Stimulated activated CD4-positive, alpha-beta T cell treated with anti-CD3 and anti-CD28 coated beads, Interleukin-12 subunit alpha, Interleukin-12 subunit beta, amount 100 ng/mL, for 48 hours (primary cell): ENCODE measurements around the gene LDLRAD4.

ENCODE experiments used
- DNase-seq, 3 donors: peaks; one replicate each; pipeline ENCODE4 v3.0.0-alpha.2; 2020; ENCODE audit warnings: low read depth in 2 of 3, low spot score in 1 of 3

The LDLRAD4 gene

DNA sequence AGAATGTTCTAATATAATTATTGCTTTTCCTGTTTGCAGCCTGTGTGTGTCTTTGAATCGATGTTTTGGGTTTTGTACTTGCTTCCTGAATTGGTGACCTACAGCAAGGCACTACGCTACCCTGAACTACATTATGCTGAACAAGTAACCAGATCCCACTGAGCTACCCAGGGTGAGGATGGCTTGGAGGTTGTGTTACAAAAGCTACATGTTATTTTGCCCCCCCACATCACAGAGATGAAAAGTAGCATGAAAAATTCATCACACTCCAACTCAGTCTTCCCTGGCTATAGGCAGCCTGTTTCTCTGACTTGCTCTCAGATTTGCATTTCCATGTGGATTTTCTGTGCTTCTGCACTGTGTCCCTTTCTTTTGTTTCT lies 162.1 kb downstream of the LDLRAD4 start:
- no peak for DNase-seq

DNA sequence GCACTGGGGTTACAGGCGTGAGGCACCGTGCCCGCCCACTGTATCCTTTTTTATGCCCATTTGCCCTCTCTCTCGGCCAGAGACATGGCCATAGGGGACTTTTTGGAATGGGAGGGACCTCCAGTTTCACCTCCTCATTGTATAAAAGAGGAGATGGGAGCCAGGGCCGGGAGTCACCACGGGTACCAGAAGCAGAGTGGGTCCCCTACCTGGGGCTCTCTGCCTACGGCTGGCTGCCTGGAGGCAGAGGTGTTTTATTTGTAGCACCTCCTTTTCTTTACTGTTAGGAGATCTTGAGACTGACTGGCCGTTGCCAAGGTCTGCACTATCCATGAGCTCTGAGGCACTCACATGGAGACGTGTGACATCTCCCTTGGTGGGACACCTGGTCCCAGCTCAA lies 162.8 kb downstream of the LDLRAD4 start:
- DNase-seq = no peak

DNA sequence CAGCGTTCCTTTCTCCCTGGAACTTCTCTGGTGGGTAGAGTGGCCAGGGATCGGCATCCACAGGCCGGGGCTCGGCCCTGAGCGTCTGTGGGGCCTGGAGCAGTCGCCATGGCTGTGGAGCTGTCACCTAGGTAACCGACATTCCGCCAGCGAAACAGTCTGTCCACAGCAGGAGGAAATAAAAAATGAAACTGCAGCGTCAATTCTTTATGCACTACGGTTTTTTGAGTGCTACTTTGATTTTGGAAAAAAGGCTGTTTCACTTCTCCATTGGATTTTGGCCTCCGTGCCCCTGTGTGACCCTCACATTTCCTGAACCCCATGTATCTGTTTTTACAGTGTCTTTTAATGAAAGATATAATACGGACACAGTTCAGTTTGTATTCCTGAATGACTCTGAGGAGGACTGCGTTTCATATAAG lies 163.4 kb downstream of the LDLRAD4 start:
- peak in 1 of 3 donors; percentile 38 for DNase-seq

DNA sequence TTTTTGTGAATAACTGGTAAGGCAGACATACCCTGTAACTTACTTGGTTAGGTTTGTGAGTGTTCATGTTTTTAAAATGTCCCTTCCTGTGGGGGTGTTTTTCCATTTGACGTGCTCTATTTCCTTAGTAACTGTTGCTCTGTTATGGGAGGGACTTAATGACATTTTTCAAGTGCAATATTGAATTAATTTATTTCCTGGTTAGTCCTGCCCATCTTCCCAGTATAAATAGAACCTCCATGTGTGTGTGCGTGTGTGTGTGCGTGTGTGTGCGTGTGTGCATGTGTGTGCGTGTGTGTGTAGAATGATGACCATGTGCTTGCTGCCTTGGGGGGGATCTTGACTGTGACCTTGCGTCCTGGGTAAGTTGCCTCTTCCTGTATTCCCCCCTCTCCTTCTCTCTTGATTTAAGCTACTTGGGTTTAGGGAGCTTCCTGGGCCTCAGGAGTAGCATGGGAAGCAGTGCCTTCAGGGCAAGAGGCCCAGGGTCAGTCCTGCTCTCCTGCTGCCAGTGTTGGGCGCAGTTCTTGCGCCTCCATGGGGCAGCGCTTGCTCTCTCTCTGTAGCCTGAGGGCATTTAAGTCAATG lies 163.9 kb downstream of the LDLRAD4 start:
- DNase-seq = no peak

DNA sequence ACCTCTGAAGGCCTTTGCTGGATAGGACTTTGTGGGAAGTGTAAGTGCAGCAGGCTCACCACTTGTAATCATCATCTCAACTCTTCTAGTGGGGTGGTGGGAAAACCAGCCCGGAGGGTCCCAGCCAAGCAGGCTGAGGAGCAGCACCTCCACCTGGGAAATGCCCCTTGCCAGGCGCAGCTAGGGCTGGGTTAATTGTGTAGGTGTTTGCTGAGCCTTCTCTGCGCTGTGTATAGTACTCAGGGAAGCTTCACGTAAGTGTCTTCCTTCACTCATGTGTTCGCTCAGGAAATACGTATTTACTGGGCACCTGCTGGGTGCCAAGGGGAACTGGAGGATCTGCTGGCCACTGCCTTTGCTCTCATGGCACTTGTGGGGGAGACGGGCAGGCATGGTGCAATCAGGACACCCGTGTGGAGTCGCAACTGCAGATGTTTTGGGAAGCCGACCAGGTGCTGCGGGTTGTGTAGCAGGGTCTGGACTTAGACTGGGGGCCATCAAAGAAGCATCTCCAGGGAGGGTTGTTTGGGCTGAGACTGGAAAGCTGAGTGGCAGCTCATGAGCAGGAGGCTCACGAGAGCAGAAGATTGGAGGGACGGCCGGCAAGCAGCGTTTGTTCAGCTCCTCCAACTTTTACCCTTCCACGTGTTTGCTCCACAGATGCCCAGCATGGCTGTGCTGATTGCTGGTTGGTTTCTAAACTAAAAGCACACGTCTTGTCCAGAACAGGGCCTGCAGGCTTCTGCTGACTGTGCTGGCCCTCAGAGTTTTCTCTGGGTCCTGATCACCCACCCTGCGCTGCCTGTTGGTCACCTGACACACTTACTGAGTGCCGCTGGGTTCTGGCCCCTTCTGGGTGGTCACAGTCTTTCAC lies 164.6 kb downstream of the LDLRAD4 start:
- DNase-seq = no peak

DNA sequence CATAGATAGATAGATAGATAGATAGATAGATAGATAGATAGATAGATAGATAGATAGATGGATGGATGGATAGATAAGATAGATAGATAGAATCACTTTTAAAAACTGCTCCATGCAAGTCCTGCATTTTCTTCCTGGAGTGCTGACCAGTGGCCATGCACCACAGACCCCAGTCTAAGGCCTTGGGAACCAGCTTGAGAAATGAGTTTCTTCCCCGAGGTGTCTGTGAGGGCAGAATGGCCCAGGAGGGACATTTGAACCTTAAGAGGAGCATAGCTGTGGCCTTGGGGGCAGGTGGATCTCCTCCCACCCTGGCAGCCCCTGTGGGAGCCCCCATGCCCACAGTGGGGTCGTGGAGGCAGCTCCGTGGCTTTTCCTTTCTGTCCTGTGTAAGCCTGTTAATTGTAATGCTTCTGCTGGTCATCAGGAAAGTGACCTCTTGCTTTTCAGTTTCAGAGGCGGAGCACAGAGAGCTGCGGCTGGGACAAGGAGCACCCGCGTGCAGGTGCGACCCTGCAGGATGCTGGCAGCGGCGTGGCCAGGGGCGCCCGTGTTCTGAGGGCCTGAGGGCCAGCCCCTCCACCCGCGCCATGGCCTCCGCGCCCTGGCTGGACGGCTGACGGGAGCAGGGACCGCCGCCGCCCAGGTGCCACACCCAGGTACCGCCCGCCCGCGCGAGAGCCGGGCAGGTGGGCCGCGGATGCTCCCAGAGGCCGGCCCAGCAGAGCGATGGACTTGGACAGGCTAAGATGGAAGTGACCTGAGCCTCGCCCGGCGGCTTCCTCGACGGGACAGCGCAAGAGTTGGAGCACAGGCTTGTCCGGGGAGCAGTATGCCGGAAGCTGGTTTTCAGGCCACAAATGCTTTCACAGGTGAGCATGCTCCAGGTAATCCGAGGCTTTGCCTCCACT lies 168.6 kb downstream of the LDLRAD4 start:
- no peak for DNase-seq

DNA sequence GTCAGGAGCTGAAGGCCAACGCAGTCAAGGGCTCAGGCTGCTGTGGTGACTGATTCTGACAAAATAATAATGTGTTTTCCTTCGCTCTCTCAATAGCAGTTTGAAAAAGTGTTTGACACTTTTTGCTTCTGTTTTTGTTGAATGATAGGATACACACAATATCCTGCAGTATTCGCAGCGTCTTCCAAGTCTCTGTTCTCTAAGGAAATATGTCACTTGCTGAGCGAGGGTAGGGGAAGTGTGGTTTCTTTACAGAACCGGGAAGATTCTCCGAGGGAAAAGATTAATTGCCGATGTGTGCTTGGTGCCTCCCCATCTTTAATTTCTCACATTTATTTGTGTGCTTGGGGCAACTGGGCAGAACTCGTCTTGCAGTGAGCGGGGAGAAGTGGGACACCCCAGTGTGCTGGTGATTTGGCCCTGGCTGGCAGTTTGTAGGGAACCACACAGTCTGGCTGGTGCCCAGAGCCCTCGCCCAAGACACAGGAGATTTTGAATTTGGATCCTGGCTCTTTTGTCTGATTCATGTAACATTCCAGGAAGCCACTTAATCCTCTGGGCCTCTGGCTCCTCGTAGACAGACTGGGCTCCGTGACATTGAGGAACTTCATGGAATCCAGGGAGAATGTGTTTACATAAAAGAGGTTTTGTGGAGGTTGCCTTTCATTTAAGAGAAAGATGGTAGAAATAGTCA lies 169.4 kb downstream of the LDLRAD4 start:
- DNase-seq = no peak

DNA sequence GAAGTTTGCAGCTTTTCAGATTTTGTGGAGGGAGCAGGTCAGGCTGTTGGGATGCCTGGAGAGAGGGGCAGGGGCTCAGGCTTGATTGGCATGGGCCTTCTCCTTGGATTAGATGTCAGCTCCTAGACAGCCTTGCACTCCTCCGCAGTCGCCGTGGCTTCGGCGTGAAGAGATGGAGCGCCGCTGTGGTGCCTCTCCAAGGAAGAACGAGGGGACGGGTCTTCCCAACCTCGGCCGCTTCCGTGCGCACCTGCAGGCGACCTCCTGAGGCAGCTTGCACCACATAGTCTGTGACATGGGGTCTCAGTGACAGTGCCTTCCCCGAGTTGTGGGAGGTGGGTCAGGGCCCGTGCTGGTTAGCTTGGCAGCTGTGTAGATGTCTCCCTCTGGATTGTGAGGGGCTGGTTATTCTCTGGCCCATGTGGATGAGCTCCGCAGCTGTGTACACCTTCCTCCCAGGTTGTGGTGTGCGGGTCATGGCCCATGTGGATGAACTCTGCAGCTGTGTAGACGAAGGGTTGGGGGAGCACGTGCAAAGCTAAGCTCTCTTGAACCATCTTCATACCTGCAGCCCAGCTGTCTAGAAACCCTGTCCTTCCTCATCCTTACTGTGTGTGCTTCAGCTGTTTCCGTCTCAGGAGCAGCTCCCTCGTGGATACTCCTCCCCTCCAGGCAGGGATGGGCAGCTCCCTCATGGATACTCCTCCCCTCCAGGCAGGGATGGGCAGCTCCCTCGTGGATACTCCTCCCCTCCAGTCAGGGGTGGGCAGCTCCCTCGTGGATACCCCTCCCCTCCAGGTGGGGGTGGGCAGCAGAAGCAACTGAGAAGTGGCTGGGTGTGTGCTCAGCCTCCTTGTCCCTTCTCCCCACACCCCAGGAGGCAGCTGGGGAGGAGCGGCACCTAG lies 170.3 kb downstream of the LDLRAD4 start:
- DNase-seq = no peak

DNA sequence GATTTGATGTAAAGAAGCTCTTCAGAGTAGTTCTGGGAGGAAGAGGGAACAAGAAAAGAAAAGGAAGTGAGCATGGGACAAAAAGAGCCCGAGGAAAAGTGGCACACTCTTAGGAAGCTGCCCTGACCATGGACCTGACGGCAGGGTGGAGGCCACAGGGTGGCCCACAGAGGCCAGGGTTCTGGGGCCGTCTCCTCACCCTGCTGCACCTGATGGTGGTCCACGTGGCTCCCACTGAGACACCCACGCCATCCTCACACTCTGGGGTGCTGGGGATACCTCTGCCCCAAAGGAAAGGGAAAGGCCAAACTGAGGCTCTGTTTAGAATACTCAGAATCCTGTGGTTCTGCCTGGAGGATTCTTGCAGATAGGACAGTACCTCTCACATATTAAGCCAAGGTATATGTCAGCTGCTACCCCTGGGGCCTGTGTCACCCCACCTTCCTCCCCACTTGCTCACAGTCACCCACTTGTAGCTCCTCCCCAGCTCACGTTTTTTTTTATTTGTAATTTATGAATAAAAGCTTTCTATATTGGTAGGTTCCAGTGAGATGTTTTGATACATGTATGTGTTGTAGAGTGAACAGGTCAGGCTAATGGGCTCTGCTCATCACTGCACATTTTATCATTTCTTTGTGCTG lies 171.1 kb downstream of the LDLRAD4 start:
- no peak for DNase-seq

DNA sequence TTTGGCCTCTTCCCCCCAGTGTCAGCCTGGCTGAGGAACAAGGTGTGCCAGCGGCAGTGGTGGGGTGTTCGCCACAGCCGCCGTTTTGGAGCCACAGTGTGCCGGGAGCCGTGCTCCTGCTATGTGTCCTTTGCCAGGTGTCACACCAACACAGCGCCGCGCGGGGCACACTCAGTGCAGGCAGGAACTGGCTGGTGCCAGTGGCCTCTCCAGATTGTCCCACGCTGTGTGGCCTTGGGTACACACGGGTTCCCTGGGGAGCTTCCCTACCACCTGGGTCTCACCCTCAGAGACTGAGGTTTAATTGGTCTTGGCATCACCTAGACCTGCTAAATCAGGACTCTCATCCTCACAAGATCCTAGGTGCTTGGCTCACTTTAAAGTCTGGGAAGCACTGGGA lies 171.6 kb downstream of the LDLRAD4 start:
- DNase-seq = no peak

DNA sequence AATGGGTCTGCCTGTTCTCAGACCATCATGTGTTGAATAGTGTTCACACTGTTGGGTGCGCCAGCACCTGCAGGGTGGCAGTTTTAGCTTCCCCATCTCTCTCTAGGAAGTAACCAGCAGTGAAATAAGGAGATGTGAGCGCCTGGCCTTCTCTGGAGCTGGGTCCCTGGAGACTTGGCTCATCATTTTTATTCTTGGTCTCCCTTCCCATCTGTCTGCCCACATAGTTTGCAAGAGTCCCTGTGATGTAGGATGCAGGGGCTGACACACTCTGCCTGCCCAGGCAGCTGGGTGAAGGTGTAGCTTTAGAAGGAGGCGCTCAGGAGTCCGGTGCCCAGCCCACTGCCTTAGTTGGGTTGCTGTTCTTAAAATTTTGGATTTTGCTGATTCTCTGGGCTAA lies 172.2 kb downstream of the LDLRAD4 start:
- DNase-seq = no peak

DNA sequence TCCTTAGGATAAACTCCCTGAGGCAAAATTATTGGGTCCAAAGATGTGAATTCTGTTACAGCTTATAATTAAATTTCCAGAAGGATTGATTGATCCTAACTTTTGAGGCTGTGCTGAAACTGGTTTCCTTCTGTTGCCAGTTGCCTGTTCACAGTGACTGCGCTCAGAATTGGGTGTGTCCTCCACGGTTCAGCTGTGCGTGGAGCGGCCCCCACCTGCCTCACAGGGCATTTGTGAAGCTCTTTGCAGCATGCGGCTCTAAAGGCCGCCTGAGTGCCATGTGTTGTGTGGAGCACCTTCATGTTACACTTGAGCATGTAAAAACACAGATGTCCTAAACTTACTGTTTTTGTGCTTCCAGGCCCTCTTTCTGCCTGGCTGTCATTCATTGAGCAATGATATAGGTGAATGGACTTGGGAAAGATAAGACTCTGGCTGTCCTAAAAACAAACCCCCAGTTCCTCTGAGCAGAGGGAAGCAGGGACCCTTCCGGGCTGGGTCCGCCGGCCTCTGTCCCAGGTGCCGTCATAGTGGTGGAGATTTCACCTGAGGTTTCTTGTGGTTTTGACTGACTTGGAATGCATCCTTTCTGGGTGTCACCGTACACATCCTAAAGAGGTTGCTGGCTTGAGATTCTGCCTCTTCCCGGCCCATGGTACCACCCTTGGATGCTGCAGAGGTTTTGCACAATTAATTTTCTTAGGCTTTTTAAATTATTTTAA lies 173.6 kb downstream of the LDLRAD4 start:
- no peak for DNase-seq

DNA sequence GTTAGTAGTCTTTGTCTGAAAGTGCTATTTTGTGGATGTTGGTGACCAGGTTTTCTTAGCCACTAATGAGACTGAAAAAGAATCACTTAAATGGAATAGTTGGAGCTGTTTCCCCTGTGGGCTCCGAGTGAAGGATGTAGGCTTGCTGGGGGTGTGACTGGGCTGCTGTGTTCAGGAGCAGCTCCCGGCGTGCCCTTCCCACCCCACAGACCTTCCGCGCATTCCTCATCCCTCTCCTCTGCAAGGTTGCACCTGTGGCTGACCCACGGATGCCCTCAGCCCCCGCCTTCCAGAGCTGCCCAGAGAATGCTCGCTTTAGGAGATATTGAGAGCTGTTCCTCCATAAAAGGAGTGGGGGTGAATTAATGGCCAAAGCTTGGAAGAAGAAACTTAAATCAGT lies 174.3 kb downstream of the LDLRAD4 start:
- DNase-seq = no peak

DNA sequence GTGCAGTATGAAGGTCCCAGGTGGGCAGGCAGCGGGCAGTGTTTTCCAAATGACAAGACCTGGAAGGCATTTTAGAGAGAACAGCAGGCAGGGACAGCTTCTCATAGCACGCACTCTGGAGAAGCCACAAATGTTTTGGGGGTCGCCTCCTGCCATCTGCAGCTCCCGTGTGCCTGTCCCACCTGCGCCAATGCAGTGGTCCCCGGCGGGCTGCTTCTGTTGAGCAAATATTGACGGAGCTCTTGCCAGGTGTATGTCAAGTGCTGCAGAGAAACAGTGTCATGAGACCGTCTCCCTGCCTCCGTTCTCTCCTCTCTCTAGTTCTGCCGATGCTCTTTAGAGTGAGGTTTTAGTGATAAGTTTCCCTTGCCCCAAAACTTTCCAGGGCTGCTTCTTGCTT lies 174.8 kb downstream of the LDLRAD4 start:
- DNase-seq = no peak

DNA sequence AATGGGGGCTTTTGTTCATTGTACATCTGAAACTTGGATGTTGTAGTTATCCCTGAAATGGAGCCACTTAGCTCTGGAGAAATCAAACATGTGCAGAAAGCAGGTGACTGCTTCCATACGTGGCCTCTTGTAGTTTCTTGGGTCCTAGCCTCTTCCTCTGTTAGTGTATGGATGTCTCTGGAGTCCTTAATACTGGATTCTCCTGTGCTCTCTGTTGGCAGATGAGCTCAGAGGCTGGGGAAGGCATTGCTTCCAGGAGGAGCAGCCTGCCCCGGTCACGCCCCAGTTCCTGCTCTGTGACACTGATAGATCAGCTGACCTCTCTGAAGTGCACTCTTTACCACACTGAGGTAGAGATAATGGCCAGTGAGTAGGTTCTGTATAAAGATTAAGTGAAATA lies 176.2 kb downstream of the LDLRAD4 start:
- DNase-seq = no peak

DNA sequence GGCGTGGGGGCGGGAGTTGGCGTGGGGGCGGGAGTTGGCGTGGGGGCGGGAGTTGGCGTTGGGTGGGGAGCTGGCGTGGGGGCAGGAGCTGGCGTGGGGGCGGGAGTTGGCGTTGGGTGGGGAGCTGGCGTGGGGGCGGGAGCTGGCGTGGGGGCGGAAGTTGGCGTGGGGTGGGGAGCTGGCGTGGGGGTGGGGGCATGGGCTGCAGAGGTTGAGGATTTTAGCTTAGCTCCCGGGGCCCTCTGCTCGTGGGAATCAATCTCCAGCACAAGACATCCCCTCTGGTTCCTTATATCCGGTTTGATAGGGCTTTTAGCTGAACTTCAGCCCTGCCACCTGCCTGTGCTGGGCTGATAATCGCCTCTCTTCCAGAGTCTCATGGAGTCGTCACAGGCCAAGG lies 177.0 kb downstream of the LDLRAD4 start:
- DNase-seq = no peak

DNA sequence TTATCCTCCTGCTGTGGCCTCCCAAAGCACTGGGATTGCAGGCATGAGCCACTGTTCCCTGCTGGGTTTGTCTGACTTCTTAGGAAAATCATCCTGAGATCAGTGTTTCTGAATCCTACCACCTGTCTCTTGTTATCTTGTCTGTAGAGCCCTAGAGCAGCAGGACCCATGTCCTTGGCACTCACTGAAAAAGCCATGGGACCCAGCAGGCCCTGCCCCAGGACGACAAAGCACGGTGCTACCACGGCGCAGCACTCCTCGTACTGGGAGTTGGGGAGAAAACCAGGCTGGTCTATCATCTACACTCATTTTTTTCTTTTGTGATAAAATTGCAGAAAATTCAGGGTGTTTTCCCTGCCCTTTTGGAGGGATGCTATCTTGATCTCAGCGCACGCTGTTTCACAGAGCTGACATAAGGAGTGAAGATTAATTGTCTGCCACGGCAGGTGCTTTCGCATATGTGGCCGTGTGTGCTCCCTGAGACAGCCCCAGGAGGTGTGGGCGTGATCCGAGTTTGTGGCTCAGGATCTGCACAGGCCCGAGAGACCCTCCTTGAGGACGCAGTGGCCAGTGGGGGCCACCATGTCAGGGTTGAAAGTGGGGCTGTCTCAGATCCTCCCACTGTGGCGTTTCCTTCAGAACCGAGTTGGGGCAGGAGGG lies 179.1 kb downstream of the LDLRAD4 start:
- DNase-seq = no peak

DNA sequence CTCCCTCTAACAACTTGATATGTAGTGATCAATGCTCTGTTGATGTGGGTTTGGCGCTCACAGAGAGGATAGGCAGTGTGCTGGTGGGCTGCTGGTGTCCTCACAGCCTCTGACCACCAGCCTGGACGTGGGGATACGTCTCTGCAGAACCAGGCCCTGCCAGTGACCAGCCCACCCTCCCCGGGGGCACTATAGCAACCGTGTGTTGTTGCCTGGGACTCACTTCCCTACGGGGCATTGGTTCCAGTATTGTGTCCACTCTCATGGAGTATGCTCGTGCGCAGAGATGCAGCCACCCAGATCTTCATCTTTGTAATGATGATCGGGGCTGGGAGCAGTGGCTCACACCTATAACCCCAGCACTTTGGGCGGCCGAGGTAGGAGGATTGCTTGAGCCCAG lies 180.1 kb downstream of the LDLRAD4 start:
- DNase-seq = no peak

DNA sequence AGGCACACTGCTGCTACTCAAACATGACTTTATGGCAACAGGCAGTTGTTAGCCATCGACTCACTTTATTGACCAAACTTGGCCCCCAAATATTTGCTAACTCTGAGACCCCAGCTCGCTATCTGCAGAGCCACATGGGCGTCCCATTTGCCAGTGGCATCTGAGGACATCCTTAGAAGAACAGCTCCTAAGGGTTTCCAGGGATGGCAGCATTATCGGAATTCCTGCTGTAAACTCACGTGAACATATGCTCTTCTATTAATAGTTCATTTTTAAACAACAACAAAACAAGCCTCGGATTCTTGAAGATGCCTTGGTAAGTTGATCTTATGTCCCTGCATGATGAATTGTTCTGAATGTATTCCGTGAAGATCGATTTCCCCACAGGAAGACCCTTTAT lies 181.0 kb downstream of the LDLRAD4 start:
- no peak for DNase-seq
